GM19023 (cell line): ENCODE measurements around the gene CSF3.

ENCODE experiments used
- ATAC-seq: cut with Tn5 transposase; IDR thresholded peaks from one replicate; pipeline ENCODE4 v1.9.1; 2021; ENCODE audit warnings: mild to moderate bottlenecking, moderate library complexity; ENCODE audit not compliant: unreplicated experiment

The CSF3 gene, protein sequence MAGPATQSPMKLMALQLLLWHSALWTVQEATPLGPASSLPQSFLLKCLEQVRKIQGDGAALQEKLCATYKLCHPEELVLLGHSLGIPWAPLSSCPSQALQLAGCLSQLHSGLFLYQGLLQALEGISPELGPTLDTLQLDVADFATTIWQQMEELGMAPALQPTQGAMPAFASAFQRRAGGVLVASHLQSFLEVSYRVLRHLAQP

GRCh38 chr17:40015005-40015997 lies at the start of gene CSF3:
Gene CSF3 (plus strand): TSS chr17:40015440. CDS start chr17:40015475, 35 bp downstream.
- no peak for ATAC-seq

GRCh38 chr17:39966771-39967170 lies 48.5 kb upstream of the CSF3 start:
- no peak for ATAC-seq

GRCh38 chr17:39968761-39969160 lies 46.5 kb upstream of the CSF3 start:
- no peak for ATAC-seq

DNA sequence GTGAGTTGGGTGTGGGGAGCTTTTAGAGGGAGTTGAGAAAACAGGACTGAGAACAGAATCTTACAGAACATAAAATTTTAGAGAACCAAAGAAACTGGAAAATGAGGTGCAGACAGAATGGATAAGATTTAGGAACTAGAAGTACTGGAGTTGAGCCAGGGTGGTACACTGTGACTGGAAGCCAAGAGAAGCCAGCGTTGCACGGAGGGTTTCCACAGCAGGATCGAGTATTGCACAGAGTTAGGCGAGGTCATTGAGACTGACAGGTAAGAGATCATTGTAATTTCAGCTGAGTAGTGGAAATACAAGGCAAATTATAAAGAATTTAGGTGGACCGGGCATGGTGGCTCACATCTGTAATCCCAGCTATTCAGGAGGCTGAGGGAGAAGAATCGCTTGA lies 45.9 kb upstream of the CSF3 start:
- ATAC-seq, result no peak

GRCh38 chr17:39970157-39970692 lies 45.0 kb upstream of the CSF3 start:
- ATAC-seq, result no peak

DNA sequence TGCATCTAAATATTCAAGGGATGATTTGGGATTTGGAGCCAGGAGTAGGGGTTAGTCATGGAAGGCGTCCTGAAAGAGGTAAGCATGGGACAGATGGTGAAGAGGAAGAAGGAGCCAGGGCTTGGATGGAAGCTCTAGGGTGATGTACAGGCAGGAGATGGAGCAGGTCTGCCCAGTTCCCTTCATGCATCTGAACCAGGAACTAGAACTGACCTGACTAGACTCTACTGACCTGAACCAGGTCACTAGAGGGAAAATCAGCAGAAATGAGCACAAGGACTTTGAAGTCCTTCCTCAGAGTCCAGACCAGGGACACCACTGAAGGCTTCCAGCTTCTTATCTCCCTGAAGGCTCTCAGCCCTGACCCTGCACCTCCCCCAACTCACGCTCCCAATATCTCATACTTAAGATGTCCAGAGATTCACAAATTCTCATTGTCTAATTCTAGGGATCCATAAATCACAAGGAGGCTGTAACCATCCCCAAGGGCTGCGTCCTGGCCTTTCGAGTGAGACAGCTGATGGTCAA lies 44.1 kb upstream of the CSF3 start:
- no peak for ATAC-seq

DNA sequence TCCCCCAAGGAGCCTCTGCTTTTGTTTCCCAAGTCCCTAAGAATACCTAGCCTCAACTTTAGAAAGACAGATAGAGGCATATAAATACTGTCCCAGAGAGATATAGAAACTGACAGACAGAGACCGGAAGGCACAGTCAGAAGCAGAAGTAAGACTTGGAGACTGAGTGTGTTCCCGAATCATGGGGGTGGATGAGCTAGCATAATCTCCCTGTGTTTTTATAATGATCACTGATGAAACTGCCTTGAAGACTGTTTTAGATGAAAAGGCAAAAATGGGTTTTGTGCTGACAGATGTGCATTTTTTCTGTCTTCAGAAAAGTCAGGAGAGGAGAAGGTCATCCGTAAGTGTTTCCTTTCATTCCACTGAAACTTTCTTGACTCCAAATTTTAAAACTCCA lies 43.0 kb upstream of the CSF3 start:
- ATAC-seq, result no peak

GRCh38 chr17:39973496-39973895 lies 41.7 kb upstream of the CSF3 start:
- ATAC-seq, result no peak

- no peak for ATAC-seq
These were observed 40.8 kb upstream of the CSF3 start for GRCh38 chr17:39974433-39974832.

GRCh38 chr17:39975801-39976200 lies 39.4 kb upstream of the CSF3 start:
- ATAC-seq, result no peak

DNA sequence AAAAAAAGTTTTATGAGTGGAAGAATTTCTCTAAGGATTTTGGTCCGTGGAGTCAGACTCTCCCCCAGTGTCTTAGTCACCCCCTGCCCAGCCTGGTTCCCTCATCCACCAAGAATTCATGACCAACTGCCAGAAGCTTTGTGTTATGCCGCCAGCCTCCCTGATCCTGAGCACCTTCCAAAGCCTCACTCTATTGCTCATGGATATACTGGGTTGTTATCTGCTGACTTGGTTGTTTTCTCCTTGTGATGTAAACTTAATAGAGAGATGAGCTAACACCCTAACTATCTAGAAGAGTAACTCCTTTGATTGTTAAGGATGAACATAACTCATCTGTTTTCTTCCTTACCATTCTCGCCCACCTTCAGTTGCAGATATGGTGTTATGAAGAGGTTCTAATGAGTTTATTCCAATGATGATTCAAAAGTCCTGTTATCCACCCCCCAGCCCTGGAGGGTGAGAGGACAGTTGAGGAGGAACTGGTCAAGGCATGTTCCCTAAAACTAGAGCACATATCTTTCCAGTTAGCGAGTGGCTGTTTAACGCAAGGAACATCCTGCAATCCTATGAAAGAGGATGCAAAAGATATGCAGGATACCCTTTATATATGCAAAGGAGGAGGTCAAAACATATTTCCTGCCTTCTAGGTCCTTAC lies 36.1 kb upstream of the CSF3 start:
- no peak for ATAC-seq

- peak; percentile 17 for ATAC-seq
These were observed 35.3 kb upstream of the CSF3 start for GRCh38 chr17:39979893-39980350.

- peak; percentile 90 for ATAC-seq
These were observed 34.7 kb upstream of the CSF3 start, which contains the start of gene PSMD3 for GRCh38 chr17:39980351-39981206. Gene PSMD3 (plus strand): TSS chr17:39980807. CDS start chr17:39980971, 164 bp downstream.

GRCh38 chr17:39981207-39981741 lies 34.0 kb upstream of the CSF3 start:
- no peak for ATAC-seq

DNA sequence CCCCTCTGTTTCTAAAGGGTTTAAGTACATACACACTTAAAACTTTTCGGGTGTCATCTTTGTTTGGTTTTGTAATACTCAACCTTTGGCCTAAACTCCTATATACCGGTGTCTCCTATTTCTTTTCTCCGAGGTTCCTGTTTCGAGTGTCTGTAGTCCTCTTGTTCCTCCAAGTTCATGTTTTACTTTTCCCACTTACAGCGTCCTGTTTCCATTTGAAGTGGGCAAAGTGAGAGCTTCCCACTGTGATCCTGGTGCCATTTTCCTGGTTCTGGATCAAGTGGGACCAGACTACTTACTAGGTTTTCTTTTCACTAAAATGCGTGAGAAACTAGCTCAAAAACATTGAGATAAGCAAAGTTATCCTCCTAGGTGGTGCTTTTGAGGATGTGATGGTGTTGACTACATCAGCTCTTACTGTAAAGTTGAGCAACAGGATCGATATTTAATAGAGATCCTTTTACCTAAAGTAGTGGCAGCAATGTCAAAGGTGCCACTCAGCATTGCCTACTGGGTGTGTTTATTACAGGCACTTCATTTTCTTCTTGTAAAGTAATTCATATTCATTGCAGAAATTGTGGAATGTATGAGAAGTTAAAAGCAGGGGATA lies 33.4 kb upstream of the CSF3 start:
- no peak for ATAC-seq

DNA sequence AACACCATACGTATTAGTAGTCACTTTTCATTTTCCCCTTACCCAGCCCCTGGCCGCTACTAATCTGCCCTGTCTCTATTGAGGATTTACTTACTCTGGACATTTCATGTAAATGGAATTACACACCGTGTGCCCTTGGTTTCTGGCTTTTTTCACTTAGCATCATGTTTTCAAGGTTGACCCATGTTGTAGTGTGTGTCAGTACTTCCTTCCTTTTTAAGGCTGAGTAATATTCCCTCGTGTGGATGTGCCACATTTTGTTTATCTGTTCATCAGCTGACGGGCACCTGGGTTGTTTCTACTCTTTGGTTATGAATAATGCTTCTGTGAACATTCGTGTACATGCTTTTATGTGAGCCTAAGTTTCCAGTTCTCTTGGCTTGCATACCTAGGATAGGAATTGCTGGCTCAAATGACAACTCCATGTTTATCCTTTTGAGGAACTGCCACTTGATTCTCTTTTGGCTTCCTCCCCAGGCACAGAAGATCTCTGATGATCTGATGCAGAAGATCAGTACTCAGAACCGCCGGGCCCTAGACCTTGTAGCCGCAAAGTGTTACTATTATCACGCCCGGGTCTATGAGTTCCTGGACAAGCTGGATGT lies 26.9 kb upstream of the CSF3 start:
- ATAC-seq, result no peak

- no peak for ATAC-seq
These were observed 20.8 kb upstream of the CSF3 start for GRCh38 chr17:39994448-39994847.

GRCh38 chr17:39995438-39995837 lies 19.8 kb upstream of the CSF3 start:
- no peak for ATAC-seq

DNA sequence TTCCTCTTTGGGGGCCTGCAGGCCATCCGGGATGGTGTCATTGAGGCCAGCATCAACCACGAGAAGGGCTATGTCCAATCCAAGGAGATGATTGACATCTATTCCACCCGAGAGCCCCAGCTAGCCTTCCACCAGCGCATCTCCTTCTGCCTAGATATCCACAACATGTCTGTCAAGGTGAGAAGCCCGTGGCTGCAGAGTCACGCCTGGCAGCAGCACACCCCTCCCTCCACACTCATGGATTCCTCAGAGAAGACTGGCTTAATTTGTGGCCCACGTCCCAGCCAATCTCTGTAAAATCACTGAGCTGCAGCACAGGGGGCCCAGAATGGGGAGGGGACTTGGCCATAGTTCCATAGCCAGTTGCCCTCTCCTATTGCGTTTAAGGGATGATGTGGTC lies 19.1 kb upstream of the CSF3 start:
- ATAC-seq, result no peak
